Lower leg skin (tissue), 3 donors: ENCODE results near the gene CARD11.

Source experiments
- POLR2A ChIP-seq, 2 donors: fragments of 450-650 bp; IDR thresholded peaks; one replicate each; pipeline ENCODE4 v1.6.1; 2016 to 2017; ENCODE audit warnings: antibody characterized with exemption in 2 of 2, mild to moderate bottlenecking in 1 of 2, moderate library complexity in 1 of 2
- TF ChIP-seq, protein P1 (sequence below), 3 donors: fragments of 450-650 bp; IDR thresholded peaks; one replicate each; pipeline ENCODE4 v1.5.1; 2016; ENCODE audit warnings: antibody characterized with exemption in 3 of 3, mild to moderate bottlenecking in 3 of 3, moderate library complexity in 2 of 3

DNA sequence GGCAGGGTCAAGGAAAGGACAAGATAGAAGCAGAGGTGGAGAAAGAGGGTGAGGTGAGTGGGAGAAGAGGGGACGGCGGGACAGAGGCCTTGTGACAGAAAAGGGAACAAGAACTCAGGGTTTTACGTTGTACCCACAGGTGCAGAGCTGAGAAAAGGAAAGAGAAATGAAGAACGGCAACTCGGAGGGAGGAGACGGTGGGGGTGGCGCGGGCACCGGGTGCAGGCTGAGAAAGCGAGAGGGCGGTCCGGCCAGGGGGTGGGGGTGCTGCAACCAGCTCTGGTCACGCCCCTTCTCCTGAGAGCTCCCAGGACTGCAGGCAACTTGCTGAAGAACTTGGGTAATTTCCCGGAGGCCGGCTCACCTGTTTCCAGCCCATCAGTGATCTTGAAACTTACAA lies 65.3 kb downstream of the CARD11 start:
- TF ChIP-seq, protein P1, sequence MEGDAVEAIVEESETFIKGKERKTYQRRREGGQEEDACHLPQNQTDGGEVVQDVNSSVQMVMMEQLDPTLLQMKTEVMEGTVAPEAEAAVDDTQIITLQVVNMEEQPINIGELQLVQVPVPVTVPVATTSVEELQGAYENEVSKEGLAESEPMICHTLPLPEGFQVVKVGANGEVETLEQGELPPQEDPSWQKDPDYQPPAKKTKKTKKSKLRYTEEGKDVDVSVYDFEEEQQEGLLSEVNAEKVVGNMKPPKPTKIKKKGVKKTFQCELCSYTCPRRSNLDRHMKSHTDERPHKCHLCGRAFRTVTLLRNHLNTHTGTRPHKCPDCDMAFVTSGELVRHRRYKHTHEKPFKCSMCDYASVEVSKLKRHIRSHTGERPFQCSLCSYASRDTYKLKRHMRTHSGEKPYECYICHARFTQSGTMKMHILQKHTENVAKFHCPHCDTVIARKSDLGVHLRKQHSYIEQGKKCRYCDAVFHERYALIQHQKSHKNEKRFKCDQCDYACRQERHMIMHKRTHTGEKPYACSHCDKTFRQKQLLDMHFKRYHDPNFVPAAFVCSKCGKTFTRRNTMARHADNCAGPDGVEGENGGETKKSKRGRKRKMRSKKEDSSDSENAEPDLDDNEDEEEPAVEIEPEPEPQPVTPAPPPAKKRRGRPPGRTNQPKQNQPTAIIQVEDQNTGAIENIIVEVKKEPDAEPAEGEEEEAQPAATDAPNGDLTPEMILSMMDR (IDR thresholded peaks at IDR 0.05): no peak
- no peak for TF ChIP-seq POLR2A (IDR thresholded peaks at IDR 0.05)
